NCI-H2171 treated with DMSO at 0.1 percent for 48 hours (cell line): ENCODE data around the gene RAD18.

Experiments
- DNase-seq: peaks from one replicate; lab custom pipeline; 2025; lab: John Stamatoyannopoulos, UW

RAD18 gene

GRCh38 chr3:8895829-8896228 lies 67.4 kb downstream of the RAD18 start:
- DNase-seq, result no peak

GRCh38 chr3:8893001-8893400 lies 70.3 kb downstream of the RAD18 start:
- no peak for DNase-seq

GRCh38 chr3:8891774-8892173 lies 71.5 kb downstream of the RAD18 start:
- DNase-seq, result no peak

- DNase-seq, result no peak
Observed at GRCh38 chr3:8891303-8891702, 72.0 kb downstream of the RAD18 start.

- DNase-seq, result no peak
Observed at GRCh38 chr3:8888301-8888915, 74.9 kb downstream of the RAD18 start.

- no peak for DNase-seq
Observed at GRCh38 chr3:8887435-8888300, 75.6 kb downstream of the RAD18 start.

- DNase-seq, result no peak
Observed at GRCh38 chr3:8886546-8886945, 76.7 kb downstream of the RAD18 start.

- no peak for DNase-seq
Observed at GRCh38 chr3:8885536-8886316, 77.5 kb downstream of the RAD18 start.

GRCh38 chr3:8884630-8885290 lies 78.5 kb downstream of the RAD18 start:
- no peak for DNase-seq

- no peak for DNase-seq
Observed at GRCh38 chr3:8882642-8883041, 80.6 kb downstream of the RAD18 start.

GRCh38 chr3:8882171-8882593 lies 81.1 kb downstream of the RAD18 start:
- DNase-seq, result no peak

GRCh38 chr3:8879347-8879944 lies 83.8 kb downstream of the RAD18 start:
- no peak for DNase-seq

- DNase-seq, result no peak
Observed at GRCh38 chr3:8875836-8876235, 87.4 kb downstream of the RAD18 start.

GRCh38 chr3:8873740-8874139 lies 89.5 kb downstream of the RAD18 start:
- no peak for DNase-seq

GRCh38 chr3:8872261-8872660 lies 91.0 kb downstream of the RAD18 start:
- DNase-seq, result no peak

- DNase-seq, result no peak
Observed at GRCh38 chr3:8871306-8871705, 92.0 kb downstream of the RAD18 start.

- DNase-seq, result no peak
Observed at GRCh38 chr3:8870134-8870533, 93.1 kb downstream of the RAD18 start.

- DNase-seq, result no peak
Observed at GRCh38 chr3:8869613-8870012, 93.7 kb downstream of the RAD18 start.

GRCh38 chr3:8868996-8869395 lies 94.3 kb downstream of the RAD18 start:
- DNase-seq, result no peak

GRCh38 chr3:8867646-8868045 lies 95.6 kb downstream of the RAD18 start:
- no peak for DNase-seq

- DNase-seq, result no peak
Observed at GRCh38 chr3:8865697-8866096, 97.6 kb downstream of the RAD18 start.
